GM23338 (cell line): ENCODE measurements around the gene NUCB2. TPM values are rescaled to one million over a fixed set of nuclear protein-coding genes. Genes with fewer than 3 reads are reported as not detected.

Experiments
- ATAC-seq: fragments of 200-7000 bp; cut with Tn5 transposase; 3 replicates; pipeline ENCODE4 v1.9.1; 2020
- DNase-seq: peaks from one replicate; pipeline ENCODE4 v3.0.0-alpha.2; 2015; ENCODE audit warnings: low spot score
- H2AFZ ChIP-seq: fragments of 200-600 bp; sonication (generic); 2 replicates; pipeline ENCODE4 v1.8.0; 2016; ENCODE audit warnings: antibody characterized with exemption, mild to moderate bottlenecking, moderate library complexity
- H3F3A ChIP-seq: fragments of 200-600 bp; sonication (generic); replicated peaks from 2 replicates; pipeline ENCODE4 v1.8.0; 2017; ENCODE audit warnings: antibody characterized with exemption, mixed run types, low read depth
- H3K27ac ChIP-seq: fragments of 200-600 bp; sonication (generic); 2 replicates; pipeline ENCODE4 v1.6.1; 2016; ENCODE audit warnings: low read depth
- H3K27me3 ChIP-seq: fragments of 200-600 bp; sonication (generic); 2 replicates; pipeline ENCODE4 v1.8.0; 2016; ENCODE audit warnings: mild to moderate bottlenecking, mixed run types, moderate library complexity; ENCODE audit not compliant: insufficient read depth
- H3K36me3 ChIP-seq: fragments of 200-600 bp; sonication (generic); 2 replicates; pipeline ENCODE4 v1.8.0; 2016; ENCODE audit warnings: mild to moderate bottlenecking; ENCODE audit not compliant: insufficient read depth
- H3K4me1 ChIP-seq: fragments of 200-600 bp; sonication (generic); 2 replicates; pipeline ENCODE4 v1.8.0; 2016; ENCODE audit warnings: mild to moderate bottlenecking, moderate library complexity; ENCODE audit not compliant: insufficient read depth
- H3K4me2 ChIP-seq: fragments of 200-600 bp; sonication (generic); 2 replicates; pipeline ENCODE4 v1.7.1; 2017; ENCODE audit warnings: mixed run types
- H3K4me3 ChIP-seq: fragments of 200-600 bp; sonication (generic); 2 replicates; pipeline ENCODE4 v1.6.1; 2016; ENCODE audit warnings: mixed run types
- H3K79me2 ChIP-seq: fragments of 200-600 bp; sonication (generic); replicated peaks from 2 replicates; pipeline ENCODE4 v1.8.0; 2017; ENCODE audit warnings: mild to moderate bottlenecking; ENCODE audit not compliant: insufficient read depth
- H3K9me2 ChIP-seq: fragments of 200-600 bp; sonication (generic); 2 replicates; pipeline ENCODE4 v1.8.0; 2017; ENCODE audit not compliant: insufficient read depth
- H4K20me1 ChIP-seq: fragments of 200-600 bp; sonication (generic); replicated peaks from 2 replicates; pipeline ENCODE4 v1.8.0; 2017; ENCODE audit warnings: mild to moderate bottlenecking; ENCODE audit not compliant: insufficient read depth
- H3K27ac Mint-ChIP-seq: 2 replicates; pipeline ENCODE4 v1.8.0; 2020; ENCODE audit warnings: inconsistent platforms, mild to moderate bottlenecking, moderate library complexity, mixed read lengths
- H3K27me3 Mint-ChIP-seq: 3 replicates; pipeline ENCODE4 v1.8.0; 2022; ENCODE audit warnings: low read depth, mild to moderate bottlenecking, moderate library complexity, mixed read lengths, inconsistent platforms; ENCODE audit not compliant: insufficient read depth, poor library complexity
- H3K36me3 Mint-ChIP-seq: 3 replicates; pipeline ENCODE4 v1.8.0; 2021; ENCODE audit warnings: low read depth, mild to moderate bottlenecking, inconsistent platforms, moderate library complexity, mixed read lengths
- H3K4me1 Mint-ChIP-seq: 3 replicates; pipeline ENCODE4 v1.8.0; 2020; ENCODE audit warnings: mild to moderate bottlenecking, inconsistent platforms, mixed read lengths
- H3K4me3 Mint-ChIP-seq: 3 replicates; pipeline ENCODE4 v1.8.0; 2021; ENCODE audit warnings: moderate library complexity, mild to moderate bottlenecking, inconsistent platforms, mixed read lengths
- H3K9me3 Mint-ChIP-seq: 3 replicates; pipeline ENCODE4 v1.8.0; 2020; ENCODE audit warnings: moderate library complexity, mild to moderate bottlenecking, inconsistent platforms, mixed read lengths
- CREB1 ChIP-seq: fragments of 250-450 bp; sonication (Bioruptor Pico); IDR thresholded peaks from 2 replicates; pipeline ENCODE4 v1.5.0; 2020; ENCODE audit warnings: low read depth, mild to moderate bottlenecking, moderate library complexity
- EZH2 ChIP-seq: fragments of 200-600 bp; sonication (generic); IDR thresholded peaks from one replicate; pipeline ENCODE4 v1.8.0; 2017; ENCODE audit warnings: antibody characterized with exemption, mild to moderate bottlenecking, low read depth; ENCODE audit not compliant: unreplicated experiment
- EZH2phosphoT487 ChIP-seq: fragments of 200-600 bp; sonication (generic); IDR thresholded peaks from one replicate; pipeline ENCODE4 v1.8.1; 2018; ENCODE audit warnings: antibody characterized with exemption; ENCODE audit not compliant: unreplicated experiment
- JUNB ChIP-seq: IDR thresholded peaks from one replicate; pipeline ENCODE4 v1.6.1; 2016; ENCODE audit warnings: antibody characterized with exemption; ENCODE audit not compliant: unreplicated experiment
- NANOG ChIP-seq: IDR thresholded peaks from 2 replicates; pipeline ENCODE4 v1.6.1; 2016; ENCODE audit warnings: antibody characterized with exemption, borderline replicate concordance
- POLR2AphosphoS5 ChIP-seq: IDR thresholded peaks from 2 replicates; pipeline ENCODE4 v1.6.1; 2016; ENCODE audit warnings: antibody characterized with exemption, low read depth
- STAT1 ChIP-seq: IDR thresholded peaks from one replicate; pipeline ENCODE4 v1.6.1; 2016; ENCODE audit warnings: antibody characterized with exemption; ENCODE audit not compliant: unreplicated experiment
- ZNF114 ChIP-seq: fragments of 250-450 bp; sonication (Bioruptor Pico); IDR thresholded peaks from 2 replicates; pipeline ENCODE4 v1.5.0; 2020; ENCODE audit warnings: mild to moderate bottlenecking, moderate library complexity
- ZNF331 ChIP-seq: fragments of 250-450 bp; sonication (Bioruptor Pico); IDR thresholded peaks from 2 replicates; pipeline ENCODE4 v1.5.0; 2020; ENCODE audit warnings: low read depth, mild to moderate bottlenecking, moderate library complexity
- polyA plus RNA-seq: library from polyadenylated mRNA; unstranded; fragments of >200 nt; fragmentation: Nextera tagmentation; extraction: Ambion mirVana; gene quantifications from 2 replicates; pipeline ENCODE4 v1.2.1, GENCODE V29; 2016
- total RNA-seq: library from RNA; depleted of rRNA; stranded (reverse); fragments of >200 nt; shearing (Covaris generic); gene quantifications from 2 replicates; pipeline ENCODE4 v1.2.3, GENCODE V29; 2014
- TF ChIP-seq, protein P1 (sequence below), 2 experiments: fragments of 200-600 bp in 1 of 2; sonication (generic) in 1 of 2; conservative IDR thresholded peaks; 2 replicates each; pipeline versions ENCODE4 v1.5.1 to v1.6.1; 2016 to 2017; ENCODE audit warnings: antibody characterized with exemption in 2 of 2, low read depth in 2 of 2, mild to moderate bottlenecking in 2 of 2, moderate library complexity in 1 of 2
- TF ChIP-seq, protein P2 (sequence below): IDR thresholded peaks from one replicate; pipeline ENCODE4 v1.6.1; 2018; ENCODE audit warnings: antibody characterized with exemption; ENCODE audit not compliant: unreplicated experiment
- TF ChIP-seq, protein P3 (sequence below): IDR thresholded peaks from 2 replicates; pipeline ENCODE4 v1.6.1; 2016; ENCODE audit warnings: antibody characterized with exemption
- TF ChIP-seq, protein P4 (sequence below): fragments of 250-450 bp; sonication (Bioruptor Pico); IDR thresholded peaks from 2 replicates; pipeline ENCODE4 v1.5.0; 2020; ENCODE audit warnings: mild to moderate bottlenecking, moderate library complexity

Gene NUCB2
- total and polyA plus RNA-seq, 2 experiments from 2014 or later: 16.6 to 86.9 TPM

DNA sequence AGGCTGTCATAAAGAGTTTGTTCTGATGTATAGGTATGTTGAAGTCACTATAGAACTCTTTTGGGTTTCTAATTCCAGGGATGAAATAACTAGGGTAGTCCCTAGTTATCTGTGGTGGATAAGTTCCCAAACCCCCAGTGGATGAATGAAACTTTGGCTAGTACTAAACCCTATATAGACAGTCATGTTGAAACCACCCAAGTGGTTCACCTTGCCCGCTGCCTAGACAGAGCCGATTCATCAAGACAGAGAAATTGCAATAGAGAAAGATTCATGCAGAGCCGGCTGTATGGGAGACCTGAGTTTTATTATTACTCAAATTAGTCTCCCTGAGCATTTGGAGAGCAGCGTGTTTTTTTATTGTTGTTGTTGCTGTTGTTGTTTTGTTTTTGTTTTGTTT lies 23.8 kb upstream of the NUCB2 start:
- Histone ChIP-seq H3K36me3 (no peaks in the 10 kb centered on the region), H2AFZ (no peak overlapping the region), H3K4me2 (no peak overlapping the region), H4K20me1 (no peaks in the 10 kb centered on the region), H3K9me2 (no peaks in the 10 kb centered on the region), H3K27me3 (no peaks in the 10 kb centered on the region), H3K4me3 (no peak overlapping the region), H3K27ac (no peak overlapping the region), H3F3A (no peaks in the 10 kb centered on the region), H3K4me1 (no peaks in the 10 kb centered on the region), H3K79me2 (no peaks in the 10 kb centered on the region)
- TF ChIP-seq, protein P1, sequence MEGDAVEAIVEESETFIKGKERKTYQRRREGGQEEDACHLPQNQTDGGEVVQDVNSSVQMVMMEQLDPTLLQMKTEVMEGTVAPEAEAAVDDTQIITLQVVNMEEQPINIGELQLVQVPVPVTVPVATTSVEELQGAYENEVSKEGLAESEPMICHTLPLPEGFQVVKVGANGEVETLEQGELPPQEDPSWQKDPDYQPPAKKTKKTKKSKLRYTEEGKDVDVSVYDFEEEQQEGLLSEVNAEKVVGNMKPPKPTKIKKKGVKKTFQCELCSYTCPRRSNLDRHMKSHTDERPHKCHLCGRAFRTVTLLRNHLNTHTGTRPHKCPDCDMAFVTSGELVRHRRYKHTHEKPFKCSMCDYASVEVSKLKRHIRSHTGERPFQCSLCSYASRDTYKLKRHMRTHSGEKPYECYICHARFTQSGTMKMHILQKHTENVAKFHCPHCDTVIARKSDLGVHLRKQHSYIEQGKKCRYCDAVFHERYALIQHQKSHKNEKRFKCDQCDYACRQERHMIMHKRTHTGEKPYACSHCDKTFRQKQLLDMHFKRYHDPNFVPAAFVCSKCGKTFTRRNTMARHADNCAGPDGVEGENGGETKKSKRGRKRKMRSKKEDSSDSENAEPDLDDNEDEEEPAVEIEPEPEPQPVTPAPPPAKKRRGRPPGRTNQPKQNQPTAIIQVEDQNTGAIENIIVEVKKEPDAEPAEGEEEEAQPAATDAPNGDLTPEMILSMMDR (conservative IDR thresholded peaks at IDR 0.05; ENCODE audit: low read depth in 2 of 2): no peak
- no peak for TF ChIP-seq NANOG
- TF ChIP-seq, protein P2, sequence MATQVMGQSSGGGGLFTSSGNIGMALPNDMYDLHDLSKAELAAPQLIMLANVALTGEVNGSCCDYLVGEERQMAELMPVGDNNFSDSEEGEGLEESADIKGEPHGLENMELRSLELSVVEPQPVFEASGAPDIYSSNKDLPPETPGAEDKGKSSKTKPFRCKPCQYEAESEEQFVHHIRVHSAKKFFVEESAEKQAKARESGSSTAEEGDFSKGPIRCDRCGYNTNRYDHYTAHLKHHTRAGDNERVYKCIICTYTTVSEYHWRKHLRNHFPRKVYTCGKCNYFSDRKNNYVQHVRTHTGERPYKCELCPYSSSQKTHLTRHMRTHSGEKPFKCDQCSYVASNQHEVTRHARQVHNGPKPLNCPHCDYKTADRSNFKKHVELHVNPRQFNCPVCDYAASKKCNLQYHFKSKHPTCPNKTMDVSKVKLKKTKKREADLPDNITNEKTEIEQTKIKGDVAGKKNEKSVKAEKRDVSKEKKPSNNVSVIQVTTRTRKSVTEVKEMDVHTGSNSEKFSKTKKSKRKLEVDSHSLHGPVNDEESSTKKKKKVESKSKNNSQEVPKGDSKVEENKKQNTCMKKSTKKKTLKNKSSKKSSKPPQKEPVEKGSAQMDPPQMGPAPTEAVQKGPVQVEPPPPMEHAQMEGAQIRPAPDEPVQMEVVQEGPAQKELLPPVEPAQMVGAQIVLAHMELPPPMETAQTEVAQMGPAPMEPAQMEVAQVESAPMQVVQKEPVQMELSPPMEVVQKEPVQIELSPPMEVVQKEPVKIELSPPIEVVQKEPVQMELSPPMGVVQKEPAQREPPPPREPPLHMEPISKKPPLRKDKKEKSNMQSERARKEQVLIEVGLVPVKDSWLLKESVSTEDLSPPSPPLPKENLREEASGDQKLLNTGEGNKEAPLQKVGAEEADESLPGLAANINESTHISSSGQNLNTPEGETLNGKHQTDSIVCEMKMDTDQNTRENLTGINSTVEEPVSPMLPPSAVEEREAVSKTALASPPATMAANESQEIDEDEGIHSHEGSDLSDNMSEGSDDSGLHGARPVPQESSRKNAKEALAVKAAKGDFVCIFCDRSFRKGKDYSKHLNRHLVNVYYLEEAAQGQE: no peak
- no peak for TF ChIP-seq ZNF331 (CRISPR knock-in tag)
- TF ChIP-seq, protein P3, sequence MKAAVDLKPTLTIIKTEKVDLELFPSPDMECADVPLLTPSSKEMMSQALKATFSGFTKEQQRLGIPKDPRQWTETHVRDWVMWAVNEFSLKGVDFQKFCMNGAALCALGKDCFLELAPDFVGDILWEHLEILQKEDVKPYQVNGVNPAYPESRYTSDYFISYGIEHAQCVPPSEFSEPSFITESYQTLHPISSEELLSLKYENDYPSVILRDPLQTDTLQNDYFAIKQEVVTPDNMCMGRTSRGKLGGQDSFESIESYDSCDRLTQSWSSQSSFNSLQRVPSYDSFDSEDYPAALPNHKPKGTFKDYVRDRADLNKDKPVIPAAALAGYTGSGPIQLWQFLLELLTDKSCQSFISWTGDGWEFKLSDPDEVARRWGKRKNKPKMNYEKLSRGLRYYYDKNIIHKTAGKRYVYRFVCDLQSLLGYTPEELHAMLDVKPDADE: no peak
- no peak for TF ChIP-seq POLR2AphosphoS5
- TF ChIP-seq, protein P4, sequence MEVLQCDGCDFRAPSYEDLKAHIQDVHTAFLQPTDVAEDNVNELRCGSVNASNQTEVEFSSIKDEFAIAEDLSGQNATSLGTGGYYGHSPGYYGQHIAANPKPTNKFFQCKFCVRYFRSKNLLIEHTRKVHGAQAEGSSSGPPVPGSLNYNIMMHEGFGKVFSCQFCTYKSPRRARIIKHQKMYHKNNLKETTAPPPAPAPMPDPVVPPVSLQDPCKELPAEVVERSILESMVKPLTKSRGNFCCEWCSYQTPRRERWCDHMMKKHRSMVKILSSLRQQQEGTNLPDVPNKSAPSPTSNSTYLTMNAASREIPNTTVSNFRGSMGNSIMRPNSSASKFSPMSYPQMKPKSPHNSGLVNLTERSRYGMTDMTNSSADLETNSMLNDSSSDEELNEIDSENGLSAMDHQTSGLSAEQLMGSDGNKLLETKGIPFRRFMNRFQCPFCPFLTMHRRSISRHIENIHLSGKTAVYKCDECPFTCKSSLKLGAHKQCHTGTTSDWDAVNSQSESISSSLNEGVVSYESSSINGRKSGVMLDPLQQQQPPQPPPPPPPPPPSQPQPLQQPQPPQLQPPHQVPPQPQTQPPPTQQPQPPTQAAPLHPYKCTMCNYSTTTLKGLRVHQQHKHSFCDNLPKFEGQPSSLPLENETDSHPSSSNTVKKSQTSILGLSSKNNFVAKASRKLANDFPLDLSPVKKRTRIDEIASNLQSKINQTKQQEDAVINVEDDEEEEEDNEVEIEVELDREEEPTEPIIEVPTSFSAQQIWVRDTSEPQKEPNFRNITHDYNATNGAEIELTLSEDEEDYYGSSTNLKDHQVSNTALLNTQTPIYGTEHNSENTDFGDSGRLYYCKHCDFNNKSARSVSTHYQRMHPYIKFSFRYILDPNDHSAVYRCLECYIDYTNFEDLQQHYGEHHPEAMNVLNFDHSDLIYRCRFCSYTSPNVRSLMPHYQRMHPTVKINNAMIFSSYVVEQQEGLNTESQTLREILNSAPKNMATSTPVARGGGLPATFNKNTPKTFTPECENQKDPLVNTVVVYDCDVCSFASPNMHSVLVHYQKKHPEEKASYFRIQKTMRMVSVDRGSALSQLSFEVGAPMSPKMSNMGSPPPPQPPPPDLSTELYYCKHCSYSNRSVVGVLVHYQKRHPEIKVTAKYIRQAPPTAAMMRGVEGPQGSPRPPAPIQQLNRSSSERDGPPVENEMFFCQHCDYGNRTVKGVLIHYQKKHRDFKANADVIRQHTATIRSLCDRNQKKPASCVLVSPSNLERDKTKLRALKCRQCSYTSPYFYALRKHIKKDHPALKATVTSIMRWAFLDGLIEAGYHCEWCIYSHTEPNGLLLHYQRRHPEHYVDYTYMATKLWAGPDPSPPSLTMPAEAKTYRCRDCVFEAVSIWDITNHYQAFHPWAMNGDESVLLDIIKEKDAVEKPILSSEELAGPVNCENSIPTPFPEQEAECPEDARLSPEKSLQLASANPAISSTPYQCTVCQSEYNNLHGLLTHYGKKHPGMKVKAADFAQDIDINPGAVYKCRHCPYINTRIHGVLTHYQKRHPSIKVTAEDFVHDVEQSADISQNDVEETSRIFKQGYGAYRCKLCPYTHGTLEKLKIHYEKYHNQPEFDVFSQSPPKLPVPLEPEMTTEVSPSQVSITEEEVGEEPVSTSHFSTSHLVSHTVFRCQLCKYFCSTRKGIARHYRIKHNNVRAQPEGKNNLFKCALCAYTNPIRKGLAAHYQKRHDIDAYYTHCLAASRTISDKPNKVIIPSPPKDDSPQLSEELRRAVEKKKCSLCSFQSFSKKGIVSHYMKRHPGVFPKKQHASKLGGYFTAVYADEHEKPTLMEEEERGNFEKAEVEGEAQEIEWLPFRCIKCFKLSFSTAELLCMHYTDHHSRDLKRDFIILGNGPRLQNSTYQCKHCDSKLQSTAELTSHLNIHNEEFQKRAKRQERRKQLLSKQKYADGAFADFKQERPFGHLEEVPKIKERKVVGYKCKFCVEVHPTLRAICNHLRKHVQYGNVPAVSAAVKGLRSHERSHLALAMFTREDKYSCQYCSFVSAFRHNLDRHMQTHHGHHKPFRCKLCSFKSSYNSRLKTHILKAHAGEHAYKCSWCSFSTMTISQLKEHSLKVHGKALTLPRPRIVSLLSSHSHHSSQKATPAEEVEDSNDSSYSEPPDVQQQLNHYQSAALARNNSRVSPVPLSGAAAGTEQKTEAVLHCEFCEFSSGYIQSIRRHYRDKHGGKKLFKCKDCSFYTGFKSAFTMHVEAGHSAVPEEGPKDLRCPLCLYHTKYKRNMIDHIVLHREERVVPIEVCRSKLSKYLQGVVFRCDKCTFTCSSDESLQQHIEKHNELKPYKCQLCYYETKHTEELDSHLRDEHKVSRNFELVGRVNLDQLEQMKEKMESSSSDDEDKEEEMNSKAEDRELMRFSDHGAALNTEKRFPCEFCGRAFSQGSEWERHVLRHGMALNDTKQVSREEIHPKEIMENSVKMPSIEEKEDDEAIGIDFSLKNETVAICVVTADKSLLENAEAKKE: no peak
- TF ChIP-seq JUNB: no peak
- TF ChIP-seq ZNF114 (CRISPR knock-in tag): no peak
- TF ChIP-seq CREB1 (CRISPR knock-in tag): no peak
- TF ChIP-seq EZH2: no peak
- TF ChIP-seq STAT1: no peak
- no peak for TF ChIP-seq EZH2phosphoT487
- no peaks in the 10 kb centered on the region for H3K27me3 Mint-ChIP-seq
- H3K27ac Mint-ChIP-seq: no peak overlapping the region
- no peak for DNase-seq
- H3K4me3 Mint-ChIP-seq: no peak overlapping the region
- H3K36me3 Mint-ChIP-seq: no peaks in the 10 kb centered on the region
- no peaks in the 10 kb centered on the region for H3K4me1 Mint-ChIP-seq
- no peak for ATAC-seq
- H3K9me3 Mint-ChIP-seq: no peaks in the 10 kb centered on the region
